Measurements from ENCODE around the gene SPEM1.

SPEM1 gene, protein sequence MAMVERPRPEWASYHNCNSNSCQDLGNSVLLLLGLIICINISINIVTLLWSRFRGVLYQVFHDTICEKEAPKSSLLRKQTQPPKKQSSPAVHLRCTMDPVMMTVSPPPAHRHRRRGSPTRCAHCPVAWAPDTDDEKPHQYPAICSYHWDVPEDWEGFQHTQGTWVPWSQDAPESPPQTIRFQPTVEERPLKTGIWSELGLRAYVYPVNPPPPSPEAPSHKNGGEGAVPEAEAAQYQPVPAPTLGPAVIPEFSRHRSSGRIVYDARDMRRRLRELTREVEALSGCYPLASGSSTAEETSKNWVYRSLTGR

DNA sequence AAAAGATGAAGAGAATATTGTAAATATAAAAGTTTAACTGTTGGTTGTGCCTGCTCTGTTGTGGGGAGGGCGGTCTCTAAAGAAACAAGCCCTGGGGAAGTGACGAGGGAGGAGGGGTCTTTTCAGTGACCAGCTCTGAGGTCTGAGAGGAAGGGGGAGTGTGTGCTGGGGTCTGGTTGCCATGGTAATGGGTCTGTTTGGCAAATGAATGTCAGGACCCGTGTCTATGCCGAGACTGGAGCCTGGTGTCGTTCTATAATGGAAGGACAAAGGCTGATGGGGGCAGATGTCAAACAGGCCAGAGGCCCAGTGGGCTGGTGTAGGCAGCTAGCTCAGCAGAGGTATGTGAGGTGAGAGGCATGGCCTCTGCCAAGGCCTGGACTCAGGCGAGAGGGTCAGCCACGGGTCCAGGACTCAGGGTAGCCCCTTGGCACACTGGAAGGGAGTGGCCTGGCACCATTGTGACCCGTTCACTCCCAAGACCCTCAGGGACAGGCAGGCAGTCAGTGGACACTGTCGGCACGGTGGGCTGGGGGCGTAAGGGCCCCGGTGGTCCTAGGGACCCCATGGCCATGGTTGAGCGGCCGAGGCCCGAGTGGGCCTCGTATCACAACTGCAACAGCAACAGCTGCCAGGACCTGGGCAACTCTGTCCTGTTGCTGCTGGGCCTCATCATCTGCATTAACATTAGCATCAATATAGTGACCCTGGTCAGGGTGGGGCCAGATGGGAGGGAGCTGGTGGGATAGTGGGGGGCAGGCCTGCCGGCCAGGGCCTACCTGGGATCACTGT lies at the start of gene SPEM1:
SPEM1 (plus strand) TSS at position 506 of the 792 bp plus-strand sequence; CDS start at position 567, 61 bp downstream.
- DNase-seq: no peak

DNA sequence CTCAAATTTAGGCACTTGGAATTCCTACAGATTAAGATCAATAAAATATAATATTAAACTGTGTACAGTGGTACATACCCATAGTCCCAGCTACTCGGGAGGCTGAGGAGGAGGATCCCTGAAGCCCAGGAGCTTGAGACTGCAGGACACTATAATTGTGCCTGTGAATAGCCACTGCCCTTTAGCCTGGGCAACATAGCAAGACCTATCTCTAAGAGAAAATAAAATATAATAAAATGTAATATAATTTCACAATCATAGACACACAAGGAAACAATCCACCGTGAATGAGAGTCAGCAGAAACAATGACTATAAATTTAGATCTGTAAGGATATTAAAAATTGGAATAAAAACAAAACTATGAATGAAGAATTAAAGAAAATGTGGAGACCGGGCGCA lies 49.3 kb upstream of the SPEM1 start:
- no peak for DNase-seq

DNA sequence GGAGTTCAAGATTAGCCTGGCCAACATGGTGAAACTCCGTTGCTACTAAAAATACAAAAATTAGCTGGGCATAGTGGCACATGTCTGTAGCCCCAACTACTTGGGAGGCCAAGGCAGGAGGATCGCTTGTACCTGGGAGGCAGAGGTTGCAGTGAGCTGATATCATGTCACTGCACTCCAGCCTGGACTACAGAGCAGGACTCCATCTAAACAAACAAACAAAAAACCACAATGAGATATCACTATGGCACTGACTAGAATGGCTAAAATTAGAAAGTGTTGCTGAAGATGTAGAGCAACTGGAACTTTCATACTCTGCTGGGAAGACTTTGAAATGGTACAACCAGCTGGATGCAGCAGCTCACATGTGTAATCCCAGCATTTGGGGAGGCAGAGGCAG lies 45.8 kb upstream of the SPEM1 start:
- no peak for DNase-seq

DNA sequence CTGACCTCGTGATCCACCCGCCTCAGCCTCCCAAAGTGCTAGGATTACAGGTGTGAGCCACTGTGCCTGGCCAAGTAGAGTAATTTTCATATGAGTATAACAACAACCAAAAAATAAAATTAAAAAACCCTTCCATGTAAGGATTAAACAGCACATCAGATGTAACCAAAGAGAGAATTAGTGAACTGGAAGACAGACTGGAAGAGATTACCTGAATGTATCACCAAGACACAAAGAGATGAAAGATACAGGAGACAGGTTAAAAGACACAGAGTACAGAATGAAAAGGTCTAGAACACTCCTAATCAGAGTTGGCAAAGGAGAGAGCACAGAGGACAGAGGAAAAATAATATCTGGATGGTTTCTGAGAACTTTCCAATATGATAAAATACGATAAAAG lies 41.0 kb upstream of the SPEM1 start:
- no peak for DNase-seq

DNA sequence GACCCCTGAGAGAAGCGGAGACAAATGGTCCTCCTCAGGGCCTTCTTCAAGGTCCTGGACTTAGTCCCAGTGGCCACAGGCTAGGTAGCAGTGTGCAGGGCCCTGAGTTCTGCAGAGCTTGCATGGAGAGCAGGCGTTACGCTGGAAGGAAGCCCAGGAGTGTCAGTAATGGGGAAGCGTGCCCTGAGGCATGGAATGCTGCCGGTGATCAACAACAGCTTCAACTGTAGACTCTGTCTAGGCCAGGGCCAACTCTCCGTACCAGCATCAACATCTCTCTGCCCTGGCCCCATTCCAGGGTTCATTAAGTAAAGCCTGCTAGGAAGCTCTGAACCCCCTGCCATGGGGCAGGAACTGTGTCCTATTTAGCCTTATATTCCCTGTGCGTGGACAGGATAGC lies 39.8 kb upstream of the SPEM1 start:
- no peak for DNase-seq

DNA sequence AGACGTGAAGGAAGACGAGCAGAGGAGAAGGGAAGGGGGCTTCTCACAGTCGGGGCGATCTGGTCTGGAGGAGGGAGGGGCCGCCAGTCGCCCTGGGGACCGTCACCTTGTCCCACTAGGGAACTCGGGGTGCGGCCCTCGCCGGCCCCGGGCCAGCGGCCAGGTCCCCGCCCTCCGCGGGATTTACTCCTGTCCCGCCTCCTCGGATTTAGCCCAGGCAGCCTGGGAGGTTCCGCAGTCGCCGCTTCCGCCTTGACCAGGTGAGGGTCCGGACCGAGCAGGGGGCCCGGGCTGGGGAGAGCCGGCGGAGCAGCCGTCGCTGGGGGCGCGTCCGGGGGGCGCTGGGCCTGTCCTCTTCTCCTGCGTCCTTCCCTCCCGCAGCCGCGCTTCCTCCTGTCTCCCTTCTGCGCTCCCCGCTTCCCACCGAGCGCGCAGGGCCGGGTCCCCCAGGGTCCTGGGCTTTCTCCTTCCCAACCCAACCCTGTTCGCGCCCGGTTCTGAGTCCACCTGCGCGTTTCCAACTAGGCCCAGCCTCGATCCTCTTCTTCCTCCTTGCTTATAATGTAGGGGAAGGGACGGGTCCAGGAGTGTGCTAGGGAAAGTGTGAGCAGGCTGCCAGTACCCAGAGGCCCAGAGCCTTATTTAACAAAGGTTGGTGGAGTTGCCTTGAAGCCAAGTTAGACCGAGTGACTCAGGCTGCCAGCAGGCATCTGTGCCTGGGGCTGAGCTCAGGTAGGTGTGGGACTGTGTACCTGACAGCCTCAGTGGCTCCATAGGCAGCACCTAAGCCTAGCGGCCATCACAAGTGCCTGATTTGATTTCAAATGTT lies 39.1 kb upstream of the SPEM1 start, which contains the start of gene TNK1:
TNK1 (plus strand) TSS at position 235 of the 829 bp plus-strand sequence. CDS start 1,838 bp downstream, outside the sequence.
- no peak for DNase-seq

DNA sequence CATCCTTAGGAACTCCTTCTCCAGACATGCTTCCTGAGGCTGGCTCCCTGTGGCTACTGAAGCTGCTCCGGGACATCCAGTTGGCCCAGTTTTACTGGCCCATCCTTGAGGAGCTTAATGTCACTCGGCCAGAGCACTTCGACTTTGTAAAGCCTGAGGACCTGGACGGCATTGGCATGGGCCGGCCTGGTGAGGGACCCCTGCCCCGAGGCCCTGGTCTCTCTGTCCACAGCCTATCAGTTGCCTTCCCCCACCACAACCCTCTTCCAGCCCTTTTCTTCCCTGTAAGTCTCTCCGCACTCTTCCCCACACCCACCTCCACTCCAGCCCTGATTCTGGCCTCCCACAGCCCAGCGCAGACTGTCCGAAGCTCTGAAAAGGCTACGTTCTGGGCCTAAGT lies 37.2 kb upstream of the SPEM1 start:
- DNase-seq: no peak

DNA sequence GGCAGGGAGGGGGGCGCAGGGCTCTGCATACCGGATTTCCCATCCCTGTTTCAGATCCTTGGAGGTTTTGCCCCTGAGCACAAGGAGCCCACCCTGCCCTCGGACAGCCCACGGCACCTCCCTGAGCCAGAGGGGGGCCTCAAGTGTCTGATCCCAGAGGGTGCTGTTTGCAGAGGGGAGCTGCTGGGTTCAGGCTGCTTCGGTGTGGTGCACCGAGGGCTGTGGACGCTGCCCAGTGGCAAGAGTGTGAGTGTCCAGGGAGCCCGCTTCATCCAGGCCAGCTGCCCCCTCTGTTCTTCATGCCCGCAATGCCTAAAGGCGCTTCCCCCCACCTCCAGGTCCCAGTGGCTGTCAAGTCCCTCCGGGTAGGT lies 36.8 kb upstream of the SPEM1 start:
- DNase-seq: no peak

DNA sequence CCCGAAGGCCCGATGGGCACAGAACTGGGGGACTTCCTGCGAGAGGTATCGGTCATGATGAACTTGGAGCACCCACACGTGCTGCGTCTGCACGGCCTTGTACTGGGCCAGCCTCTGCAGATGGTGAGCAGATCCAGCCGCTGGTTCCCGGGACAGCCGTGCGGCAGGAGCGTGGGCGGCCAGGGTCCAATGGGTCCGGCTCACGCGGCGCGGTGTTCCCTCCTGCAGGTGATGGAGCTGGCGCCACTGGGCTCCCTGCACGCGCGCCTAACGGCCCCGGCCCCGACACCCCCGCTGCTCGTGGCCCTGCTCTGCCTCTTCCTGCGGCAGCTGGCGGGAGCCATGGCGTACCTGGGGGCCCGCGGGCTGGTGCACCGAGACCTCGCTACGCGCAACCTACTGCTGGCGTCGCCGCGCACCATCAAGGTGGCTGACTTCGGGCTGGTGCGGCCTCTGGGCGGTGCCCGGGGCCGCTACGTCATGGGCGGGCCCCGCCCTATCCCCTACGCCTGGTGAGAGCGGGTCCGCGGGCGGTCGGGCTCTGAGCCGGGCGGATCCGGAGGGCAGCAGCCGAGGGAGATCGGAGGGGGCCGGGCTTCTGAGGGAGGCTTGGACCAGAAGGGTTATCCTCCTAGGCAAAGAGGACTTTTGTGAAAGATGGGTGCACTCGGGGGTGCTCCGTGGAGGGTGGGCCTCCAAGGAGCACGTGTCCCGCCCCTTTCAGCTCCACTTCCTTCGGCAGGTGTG lies 36.2 kb upstream of the SPEM1 start:
- peak; percentile 78 for DNase-seq

DNA sequence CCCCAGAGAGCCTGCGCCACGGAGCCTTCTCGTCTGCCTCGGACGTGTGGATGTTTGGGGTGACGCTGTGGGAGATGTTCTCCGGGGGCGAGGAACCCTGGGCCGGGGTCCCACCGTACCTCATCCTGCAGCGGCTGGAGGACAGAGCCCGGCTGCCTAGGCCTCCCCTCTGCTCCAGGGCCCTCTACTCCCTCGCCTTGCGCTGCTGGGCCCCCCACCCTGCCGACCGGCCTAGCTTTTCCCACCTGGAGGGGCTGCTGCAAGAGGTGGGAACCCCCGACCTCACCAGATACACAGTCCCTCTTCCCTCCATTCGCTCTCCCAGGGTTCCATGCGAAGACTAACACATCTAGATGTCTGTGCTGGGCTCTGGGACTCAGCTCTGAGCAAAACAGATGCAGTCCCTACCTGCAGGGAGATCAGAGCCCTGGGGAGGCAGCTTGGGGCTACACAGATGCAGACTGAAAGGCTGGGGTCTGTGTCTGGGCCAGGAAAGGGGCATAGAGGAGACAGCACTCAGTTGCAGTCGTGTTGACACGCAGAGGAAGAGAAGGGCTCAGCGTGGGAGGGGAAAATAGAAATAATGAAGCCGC lies 35.5 kb upstream of the SPEM1 start:
- no peak for DNase-seq

DNA sequence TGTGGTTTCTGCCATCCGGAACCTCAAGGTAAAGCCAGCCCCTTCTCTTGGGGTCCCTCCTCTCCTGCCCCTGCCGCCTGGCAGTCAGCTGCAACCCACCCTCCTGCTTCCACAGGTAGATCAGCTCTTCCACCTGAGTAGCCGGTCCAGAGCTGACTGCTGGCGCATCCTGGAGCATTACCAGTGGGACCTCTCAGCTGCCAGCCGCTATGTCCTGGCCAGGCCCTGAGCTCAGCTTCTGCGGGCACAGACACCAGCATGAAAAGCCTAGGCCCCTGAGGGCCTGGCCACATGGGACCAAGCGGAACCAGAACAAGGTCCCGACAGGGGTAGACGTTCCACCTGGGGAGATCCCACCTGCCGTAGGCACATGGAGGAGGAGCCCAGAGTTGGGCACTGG lies 31.3 kb upstream of the SPEM1 start:
- DNase-seq: no peak

DNA sequence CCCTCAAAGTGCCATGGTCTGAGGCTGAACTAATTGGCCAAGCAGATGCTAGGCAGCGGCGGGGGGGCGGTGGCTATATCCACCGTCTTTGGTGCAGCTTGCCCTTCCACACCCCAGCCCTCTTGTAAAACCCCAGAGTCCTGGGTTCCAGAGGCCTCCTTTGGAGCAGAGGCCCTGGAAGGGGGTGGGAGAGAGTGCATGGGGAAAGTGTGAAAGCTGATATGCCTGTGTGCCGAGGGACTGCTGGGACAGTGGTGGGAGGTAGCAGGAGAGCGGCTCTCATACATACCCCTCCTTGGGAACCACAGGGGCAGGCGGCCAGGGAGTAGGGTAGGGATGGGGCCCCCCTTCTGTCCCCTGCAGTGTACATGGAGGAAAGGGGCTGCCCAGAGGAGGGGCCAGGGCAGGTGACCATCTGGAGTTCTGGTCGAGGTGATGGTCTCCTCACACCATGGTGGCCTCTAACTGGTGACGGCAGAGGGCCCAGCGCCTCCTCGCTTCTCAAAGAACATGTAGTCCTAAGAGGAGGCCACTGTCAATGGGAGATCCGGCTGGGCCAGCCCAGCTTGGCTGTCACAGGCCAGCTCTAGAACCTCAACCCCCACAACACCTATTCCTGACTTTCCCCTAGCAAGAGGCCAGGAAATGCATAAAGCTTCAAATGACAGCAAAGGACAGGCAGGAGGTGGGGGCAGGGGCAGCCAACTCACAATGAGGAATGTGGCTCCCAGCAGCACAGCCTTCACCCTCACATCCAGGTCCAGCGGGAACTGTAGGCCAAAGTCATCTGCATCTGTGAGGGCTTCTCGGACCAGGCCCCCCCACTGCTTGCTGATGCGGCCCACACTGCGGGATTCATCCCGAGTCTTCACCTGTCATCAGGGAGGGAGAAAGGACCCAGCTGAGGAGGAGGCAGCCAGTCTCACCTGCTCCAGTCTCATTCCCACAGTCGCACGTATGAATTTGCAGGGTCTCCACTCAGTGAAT lies 29.9 kb upstream of the SPEM1 start:
- DNase-seq: no peak

DNA sequence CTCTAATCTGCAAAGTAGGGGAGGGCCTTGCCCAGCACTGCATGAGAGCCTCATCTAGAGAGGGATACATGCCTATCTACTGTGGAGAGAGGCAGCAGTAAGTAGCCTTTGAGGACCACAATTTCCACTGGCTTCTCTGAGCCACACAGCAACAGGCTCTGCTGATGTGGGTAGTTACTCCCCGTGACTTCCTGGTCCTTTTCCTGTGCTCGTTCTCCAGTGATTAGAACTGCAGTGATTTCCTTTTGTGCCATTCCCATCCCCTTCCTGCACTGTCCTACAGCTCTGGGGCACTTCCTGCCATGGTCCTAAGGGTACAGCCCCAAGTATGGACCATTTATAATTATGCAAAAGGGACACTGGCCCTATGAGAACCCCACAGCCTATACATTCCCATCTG lies 28.8 kb upstream of the SPEM1 start:
- DNase-seq: no peak

DNA sequence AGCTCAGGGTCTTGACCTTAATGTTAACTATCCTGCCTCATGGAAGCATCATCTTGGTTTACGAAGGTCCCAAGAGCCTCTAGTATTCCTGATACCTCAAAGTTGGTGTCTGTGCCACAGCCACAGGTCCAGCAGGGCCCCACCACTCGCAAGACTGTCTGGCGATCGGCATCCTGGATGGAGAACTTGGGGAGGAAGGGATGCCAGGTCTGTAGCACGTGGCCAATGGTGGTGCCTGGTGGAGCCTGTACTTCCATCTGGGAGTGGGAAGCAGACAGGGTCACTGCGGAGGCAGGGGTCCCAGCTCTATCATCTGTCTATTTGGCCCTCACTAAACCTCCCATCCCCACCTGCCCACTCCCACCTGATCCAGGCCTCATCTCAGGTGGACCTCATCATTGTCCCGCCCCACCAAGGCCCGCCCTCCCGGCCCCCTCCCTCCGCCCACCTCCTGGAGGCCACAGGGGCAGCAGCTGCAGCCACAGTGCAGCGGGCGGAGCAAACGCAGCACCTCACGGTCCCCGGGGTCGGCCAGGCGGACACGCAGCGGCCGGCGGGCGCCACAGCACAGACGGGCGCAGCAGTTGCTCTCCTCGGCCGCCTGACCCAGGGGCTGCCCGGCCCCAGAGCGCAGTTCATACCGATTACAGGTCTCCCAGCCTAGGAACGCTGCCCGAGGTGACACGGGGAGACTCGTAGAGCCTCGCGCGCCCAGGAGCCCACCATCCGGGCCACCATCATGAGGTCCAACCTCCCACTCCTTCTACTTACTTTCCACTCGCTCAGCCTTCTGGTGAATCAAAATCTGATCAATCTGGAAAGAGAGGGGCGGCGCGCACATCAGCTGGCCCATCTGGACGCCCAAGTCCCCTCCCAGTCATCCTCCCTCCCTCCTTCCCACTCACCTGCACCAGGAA lies 27.2 kb upstream of the SPEM1 start:
- no peak for DNase-seq

DNA sequence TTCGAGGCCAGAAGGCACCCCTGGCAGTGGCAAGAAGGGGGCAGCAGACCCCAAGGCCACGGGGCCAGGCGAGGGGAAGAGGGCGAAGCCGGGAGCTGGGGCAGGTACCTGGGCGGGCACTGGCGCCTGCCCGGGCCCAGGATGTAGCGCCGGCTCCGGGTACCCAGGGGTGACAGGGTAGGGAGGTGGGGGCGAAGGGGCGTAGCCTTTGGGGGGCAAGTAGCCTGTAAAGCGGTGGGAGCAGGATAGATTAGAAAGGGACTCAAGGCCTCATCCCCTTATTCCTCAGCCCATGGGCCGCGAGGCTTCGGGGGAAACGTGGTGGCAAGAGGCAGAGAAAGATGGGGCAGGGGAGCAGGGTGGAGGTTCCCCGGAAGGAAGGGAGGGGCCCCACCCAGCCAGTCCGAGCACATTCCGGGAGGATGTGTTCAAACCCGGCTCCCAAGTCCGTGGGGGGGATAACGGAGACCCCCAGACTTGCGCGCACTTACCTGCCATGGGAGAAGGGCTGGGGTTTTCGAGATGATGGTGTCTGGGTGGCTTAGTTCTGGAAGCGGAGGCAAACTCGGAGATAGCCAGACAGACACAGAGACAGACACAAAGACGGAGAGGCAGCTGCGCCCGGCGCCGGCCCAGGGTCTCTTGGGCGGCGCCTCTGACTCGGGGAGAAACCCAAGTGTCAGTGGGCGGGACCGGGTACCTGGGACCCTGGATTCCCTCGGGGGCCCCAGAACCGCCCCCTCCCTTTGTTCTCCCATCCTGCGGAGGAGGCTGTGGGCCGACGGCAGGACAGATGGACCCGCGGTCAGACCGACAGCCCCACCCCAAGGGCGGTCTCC lies 26.3 kb upstream of the SPEM1 start:
- DNase-seq: no peak

DNA sequence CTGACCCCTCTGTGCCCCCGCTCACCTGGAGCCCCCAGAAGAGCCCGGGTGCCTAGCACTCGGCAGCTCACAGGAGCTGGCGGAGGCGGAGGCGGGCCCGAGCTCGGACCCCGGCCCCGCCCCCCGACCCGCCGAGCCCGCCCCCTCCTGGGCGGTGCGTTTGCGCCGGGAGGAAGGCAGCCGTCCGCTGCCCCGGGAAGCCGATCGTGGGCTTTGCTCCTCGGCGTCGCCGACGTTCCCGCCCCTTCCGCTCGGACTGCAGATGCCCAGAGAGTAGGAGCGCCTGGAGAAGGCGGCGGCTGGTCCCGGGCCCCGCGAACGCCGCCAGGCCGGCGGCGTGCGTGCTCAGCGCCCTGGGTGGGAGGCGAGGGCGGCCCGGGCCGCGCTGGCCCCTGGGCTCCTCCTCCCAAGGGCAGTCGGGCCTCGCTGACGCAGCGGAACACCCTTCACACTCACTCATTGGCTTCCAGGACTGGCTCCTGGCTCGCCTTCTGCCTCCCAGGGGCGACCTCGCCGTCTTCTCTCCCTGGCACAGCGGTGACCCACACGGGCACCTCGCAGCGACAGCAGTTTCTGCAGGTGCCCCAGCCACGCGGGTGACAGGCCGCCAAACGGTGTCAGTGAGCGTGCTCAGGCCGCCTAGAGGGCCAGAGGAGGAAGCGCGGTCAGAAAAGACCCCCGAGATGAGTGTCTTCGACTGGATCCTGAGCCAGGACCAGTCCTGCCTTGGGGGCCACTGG lies 25.5 kb upstream of the SPEM1 start, which contains the start of gene PLSCR3:
PLSCR3 (minus strand) TSS at position 74 of the 740 bp plus-strand sequence. CDS start 415 bp downstream, outside the sequence.
- peak; percentile 91 for DNase-seq

DNA sequence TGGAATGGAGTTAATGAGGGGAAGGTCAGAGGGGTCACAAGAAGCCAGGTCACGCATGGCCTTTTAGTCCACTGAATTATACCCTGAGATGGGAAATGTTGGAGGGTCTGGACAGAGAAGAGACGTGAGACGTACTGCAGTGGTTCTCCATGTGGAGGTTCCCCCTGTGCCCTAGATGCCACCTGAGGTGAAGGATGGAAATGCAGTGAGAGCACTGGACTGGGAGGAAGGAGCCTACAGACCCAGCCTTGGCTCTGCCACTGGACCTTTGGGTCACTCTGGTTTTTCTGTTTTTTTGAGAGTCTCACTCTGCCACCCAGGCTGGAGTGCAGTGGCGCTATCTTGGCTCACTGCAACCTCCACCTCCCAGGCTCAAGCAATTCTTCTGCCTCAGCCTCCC lies 24.0 kb upstream of the SPEM1 start:
- DNase-seq: peak; percentile 26

DNA sequence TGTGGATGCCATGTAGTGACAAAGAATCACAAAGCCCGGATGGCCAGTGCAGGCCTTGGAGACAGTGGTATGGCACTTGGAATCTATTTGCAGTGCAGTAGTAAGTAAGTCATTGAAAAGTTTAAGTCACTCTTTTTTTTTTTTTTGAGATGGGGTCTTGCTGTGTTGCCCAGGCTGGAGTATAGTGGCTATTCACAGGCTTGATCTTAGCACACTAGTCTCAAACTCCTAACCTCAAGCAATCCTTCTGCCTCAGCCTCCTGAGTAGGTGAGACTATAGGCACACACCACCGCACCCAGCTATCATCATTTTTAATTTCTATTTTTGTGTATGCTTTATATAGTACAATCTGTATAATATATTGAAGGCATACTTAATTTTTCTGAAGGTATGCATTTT lies 21.5 kb upstream of the SPEM1 start:
- DNase-seq: peak; percentile 18

Data from right forelimb (tissue), 1 donor.